ENCODE measurements around the gene ELL.

ELL gene

DNA sequence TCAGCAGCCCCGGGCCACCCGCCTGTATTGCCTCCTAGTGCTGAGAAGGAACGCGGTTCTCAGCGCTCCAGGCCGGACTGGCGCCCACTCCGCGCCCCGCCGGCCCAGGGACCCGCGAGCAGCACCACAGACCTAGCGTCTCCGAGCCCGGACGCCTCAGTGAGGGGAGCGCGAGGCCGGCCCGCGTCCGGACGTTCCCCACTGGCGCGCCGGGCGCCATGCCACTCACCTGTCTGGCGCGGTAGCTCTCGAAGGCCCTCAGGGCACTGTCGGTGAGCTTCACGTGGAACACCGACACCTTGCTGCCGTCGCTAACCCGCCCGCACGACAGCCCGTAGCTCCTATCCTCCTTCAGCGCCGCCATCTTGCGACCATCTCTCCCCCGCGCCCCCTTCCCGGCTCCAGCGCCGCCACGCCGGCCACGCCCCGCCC lies at the start of gene ELL:
ELL (minus strand) TSS at position 379 of the 432 bp plus-strand sequence; CDS start at position 364, 15 bp downstream.
- TF ChIP-seq CTCF (IDR thresholded peaks at IDR 0.05; ENCODE audit: extremely low read depth, missing control alignments), result no peak
- DNase-seq (ENCODE audit: low spot score), result no peak

DNA sequence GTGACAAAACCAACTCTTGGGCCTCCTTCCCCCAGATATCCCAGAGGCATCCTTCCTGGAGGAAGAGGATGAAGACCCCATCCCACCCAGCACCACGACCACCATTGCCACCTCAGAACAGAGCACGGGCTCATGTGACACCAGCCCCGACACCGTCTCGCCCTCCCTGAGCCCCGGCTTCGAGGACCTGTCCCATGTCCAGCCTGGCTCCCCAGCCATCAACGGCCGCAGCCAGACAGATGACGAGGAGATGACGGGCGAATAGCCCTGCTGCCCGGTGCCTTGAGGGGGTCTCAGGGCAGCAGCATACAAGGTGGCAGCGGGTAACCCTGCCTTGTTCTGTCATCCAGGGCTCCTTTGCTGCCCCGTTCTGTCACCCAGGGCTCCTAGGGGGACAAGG lies 46.5 kb upstream of the ELL start:
- no peak for DNase-seq (ENCODE audit: low spot score)
- no peak for TF ChIP-seq CTCF (IDR thresholded peaks at IDR 0.05; ENCODE audit: extremely low read depth, missing control alignments)

GRCh38 chr19:18566953-18567352 lies 45.1 kb upstream of the ELL start:
- TF ChIP-seq CTCF (IDR thresholded peaks at IDR 0.05; ENCODE audit: extremely low read depth, missing control alignments), result no peak

DNA sequence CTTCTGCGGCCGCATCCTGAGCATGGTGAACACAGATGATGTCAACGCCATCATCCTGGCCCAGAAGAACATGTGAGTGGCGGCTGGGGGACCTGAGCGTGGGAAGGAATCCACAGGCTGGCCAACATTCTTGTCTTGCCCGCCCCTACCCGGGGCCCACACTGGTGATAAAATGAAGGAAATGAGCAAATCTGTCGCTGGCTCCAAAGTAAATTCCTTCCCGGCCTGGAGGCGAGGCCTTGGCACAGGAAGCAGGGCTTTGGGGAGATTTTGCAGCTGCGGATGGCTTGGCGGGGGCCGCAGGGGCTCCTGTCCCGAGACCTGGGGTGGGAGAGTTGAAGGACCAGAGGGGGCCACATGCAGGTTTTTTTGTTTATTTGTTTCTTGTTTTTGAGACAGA lies 40.2 kb upstream of the ELL start:
- no peak for DNase-seq (ENCODE audit: low spot score)
- no peak for TF ChIP-seq CTCF (IDR thresholded peaks at IDR 0.05; ENCODE audit: extremely low read depth, missing control alignments)

More at GRCh38 chr19:18566953-18567352, 45.1 kb upstream of the ELL start:
- no peak for DNase-seq (ENCODE audit: low spot score)

GRCh38 chr19:18559685-18560084 lies 37.8 kb upstream of the ELL start:
- TF ChIP-seq CTCF (IDR thresholded peaks at IDR 0.05; ENCODE audit: extremely low read depth, missing control alignments), result no peak
- DNase-seq (ENCODE audit: low spot score), result no peak

DNA sequence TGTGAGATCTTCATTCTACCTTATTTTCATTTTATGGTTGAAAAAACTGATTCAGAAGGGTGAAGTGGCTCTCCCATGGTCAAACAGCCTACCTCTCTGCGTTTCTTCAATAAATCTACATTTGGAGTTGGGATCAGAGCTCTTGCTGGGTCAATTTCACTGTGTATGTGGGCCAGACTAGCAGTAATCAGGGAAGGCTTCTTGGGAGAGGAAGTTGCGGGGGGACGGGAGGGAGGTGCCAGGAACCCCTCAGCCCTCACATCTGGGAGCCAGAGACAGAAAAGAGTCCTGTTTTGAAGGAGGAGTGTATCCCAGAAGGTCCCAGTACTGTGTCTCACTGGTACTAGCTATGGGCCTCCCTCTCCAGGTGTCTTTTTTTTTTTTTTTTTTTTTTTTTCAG lies 36.7 kb upstream of the ELL start:
- TF ChIP-seq CTCF (IDR thresholded peaks at IDR 0.05; ENCODE audit: extremely low read depth, missing control alignments), result no peak
- DNase-seq (ENCODE audit: low spot score), result no peak

- no peak for DNase-seq (ENCODE audit: low spot score)
- no peak for TF ChIP-seq CTCF (IDR thresholded peaks at IDR 0.05; ENCODE audit: extremely low read depth, missing control alignments)
These were observed 36.3 kb upstream of the ELL start for GRCh38 chr19:18558202-18558555.

Data from GM20000 (cell line).